ENCODE measurements around the gene ART1.
"Not testable (repeated sequence)": the region's sequence is repeated elsewhere in the genome, so short reads cannot be mapped to it uniquely, and the experiment has no call there.

The ART1 gene

GRCh38 chr11:3626250-3626960 lies 18.5 kb upstream of the ART1 start:
- peak in 39 of 42 donors; percentile 8 to 68 (median 40) for DNase-seq
- intact Hi-C loops (cut with DNase I) = no loop called here

- DNase-seq = no peak
- intact Hi-C loops (cut with DNase I) = no loop called here
These were observed 17.6 kb upstream of the ART1 start for GRCh38 chr11:3627291-3627690.

- no peak for DNase-seq
- intact Hi-C loops (cut with DNase I) = no loop called here
These were observed 13.6 kb upstream of the ART1 start for GRCh38 chr11:3631331-3631730.

GRCh38 chr11:3632070-3632660 lies 12.8 kb upstream of the ART1 start:
- intact Hi-C loops (cut with DNase I) = no loop called here
- DNase-seq = no peak

- intact Hi-C loops (cut with DNase I) = no loop called here
- DNase-seq = no peak
These were observed 9.1 kb upstream of the ART1 start for GRCh38 chr11:3635641-3636375.

GRCh38 chr11:3637201-3637600 lies 7.7 kb upstream of the ART1 start:
- intact Hi-C loops (cut with DNase I) = no loop called here
- no peak for DNase-seq

- DNase-seq = no peak
- intact Hi-C loops (cut with DNase I) = no loop called here
These were observed 6.4 kb upstream of the ART1 start for GRCh38 chr11:3638513-3638912.

GRCh38 chr11:3639841-3640240 lies 5.1 kb upstream of the ART1 start:
- DNase-seq = no peak
- intact Hi-C loops (cut with DNase I) = no loop called here

GRCh38 chr11:3641191-3641590 lies 3.7 kb upstream of the ART1 start:
- intact Hi-C loops (cut with DNase I) = no loop called here
- no peak for DNase-seq

GRCh38 chr11:3641701-3642070 lies 3.2 kb upstream of the ART1 start, which contains the start of gene ART5:
TSS of gene ART5 (minus strand) at chr11:3641992. CDS start at chr11:3641862, 130 bp downstream.
- no peak for DNase-seq
- intact Hi-C loops (cut with DNase I) = no loop called here

GRCh38 chr11:3642071-3642951 lies 2.6 kb upstream of the ART1 start:
- DNase-seq = peak in 36 of 42 donors; percentile 4 to 63 (median 31)
- intact Hi-C loops (cut with DNase I) = no loop called here

- DNase-seq = not testable (repeated sequence)
These were observed 1.8 kb upstream of the ART1 start for GRCh38 chr11:3643102-3643546.

GRCh38 chr11:3645552-3645951 lies 624 bp downstream of the ART1 start:
- intact Hi-C loops (cut with DNase I) = no loop called here

More at GRCh38 chr11:3643102-3643546, 1.8 kb upstream of the ART1 start:
- intact Hi-C loops (cut with DNase I) = not testable (repeated sequence)

GRCh38 chr11:3648843-3649242 lies 3.9 kb downstream of the ART1 start:
- intact Hi-C loops (cut with DNase I); DNase-seq: not testable (repeated sequence)

More at GRCh38 chr11:3645552-3645951, 624 bp downstream of the ART1 start:
- no peak for DNase-seq

- DNase-seq; intact Hi-C loops (cut with DNase I): not testable (repeated sequence)
These were observed 4.4 kb downstream of the ART1 start for GRCh38 chr11:3649374-3649773.

- DNase-seq; intact Hi-C loops (cut with DNase I): not testable (repeated sequence)
These were observed 7.6 kb downstream of the ART1 start for GRCh38 chr11:3652514-3652913.

- intact Hi-C loops (cut with DNase I) = no loop called here
- DNase-seq = no peak
These were observed 10.6 kb downstream of the ART1 start for GRCh38 chr11:3655547-3655946.

GRCh38 chr11:3657331-3657730 lies 12.4 kb downstream of the ART1 start:
- DNase-seq; intact Hi-C loops (cut with DNase I): not testable (repeated sequence)

- intact Hi-C loops (cut with DNase I) = no loop called here
- DNase-seq = no peak
These were observed 13.3 kb downstream of the ART1 start for GRCh38 chr11:3658252-3658651.
